Measurements from ENCODE around the gene SND1.
A peak's percentile ranks its signal among the peaks of the same experiment; 100 is the strongest.

Gene SND1

GRCh38 chr7:128030654-128031611, 378.9 kb downstream of the SND1 start, which contains the start of gene LRRC4:
Gene LRRC4 (minus strand): TSS chr7:128031437. CDS start chr7:128030640, 797 bp downstream.
- Histone ChIP-seq H3K4me3 (replicated peaks; ENCODE audit: low read depth, low read length) (peak within 1 kb of the TSS; percentile 36), H3K36me3 (ENCODE audit: control insufficient read depth, insufficient read depth, low read length) (peaks cover 10% of the 10 kb centered on the region), H3K27me3 (replicated peaks; ENCODE audit: control insufficient read depth, insufficient read depth, low read length) (no peaks in the 10 kb centered on the region)
- TF ChIP-seq CTCF (IDR thresholded peaks at IDR 0.05; ENCODE audit: insufficient read depth, low read length, poor library complexity, severe bottlenecking) = no peak
- DNase-seq (ENCODE audit: extremely low read depth, insufficient read length) = peak; percentile 60

GRCh38 chr7:128031901-128032604, 380.1 kb downstream of the SND1 start:
- DNase-seq (ENCODE audit: extremely low read depth, insufficient read length) = peak; percentile 47
- H3K27me3 ChIP-seq (replicated peaks; ENCODE audit: control insufficient read depth, insufficient read depth, low read length) = no peaks in the 10 kb centered on the region
- no peak for TF ChIP-seq CTCF (IDR thresholded peaks at IDR 0.05; ENCODE audit: insufficient read depth, low read length, poor library complexity, severe bottlenecking)
- peaks cover 10% of the 10 kb centered on the region for H3K36me3 ChIP-seq (ENCODE audit: control insufficient read depth, insufficient read depth, low read length)
- peak overlapping the region; percentile 32; the same call in 1 of the 2 replicates for H3K4me3 ChIP-seq (replicated peaks; ENCODE audit: low read depth, low read length)

GRCh38 chr7:128032605-128033235, 380.7 kb downstream of the SND1 start:
- Histone ChIP-seq H3K27me3 (replicated peaks; ENCODE audit: control insufficient read depth, insufficient read depth, low read length) (no peaks in the 10 kb centered on the region), H3K36me3 (ENCODE audit: control insufficient read depth, insufficient read depth, low read length) (peaks cover 10% of the 10 kb centered on the region), H3K4me3 (replicated peaks; ENCODE audit: low read depth, low read length) (no peak overlapping the region)
- no peak for DNase-seq (ENCODE audit: extremely low read depth, insufficient read length)
- TF ChIP-seq CTCF (IDR thresholded peaks at IDR 0.05; ENCODE audit: insufficient read depth, low read length, poor library complexity, severe bottlenecking) = no peak

GRCh38 chr7:128033246-128033645, 381.3 kb downstream of the SND1 start:
- no peak for DNase-seq (ENCODE audit: extremely low read depth, insufficient read length)
- peaks cover 10% of the 10 kb centered on the region for H3K36me3 ChIP-seq (ENCODE audit: control insufficient read depth, insufficient read depth, low read length)
- H3K4me3 ChIP-seq (replicated peaks; ENCODE audit: low read depth, low read length) = no peak overlapping the region
- no peak for TF ChIP-seq CTCF (IDR thresholded peaks at IDR 0.05; ENCODE audit: insufficient read depth, low read length, poor library complexity, severe bottlenecking)
- no peaks in the 10 kb centered on the region for H3K27me3 ChIP-seq (replicated peaks; ENCODE audit: control insufficient read depth, insufficient read depth, low read length)

GRCh38 chr7:128034825-128035224, 382.8 kb downstream of the SND1 start:
- DNase-seq (ENCODE audit: extremely low read depth, insufficient read length) = no peak

More at GRCh38 chr7:128034825-128035224, 382.8 kb downstream of the SND1 start:
- Histone ChIP-seq H3K27me3 (replicated peaks; ENCODE audit: control insufficient read depth, insufficient read depth, low read length) (no peaks in the 10 kb centered on the region), H3K36me3 (ENCODE audit: control insufficient read depth, insufficient read depth, low read length) (peaks cover 3% of the 10 kb centered on the region), H3K4me3 (replicated peaks; ENCODE audit: low read depth, low read length) (no peak overlapping the region)
- TF ChIP-seq CTCF (IDR thresholded peaks at IDR 0.05; ENCODE audit: insufficient read depth, low read length, poor library complexity, severe bottlenecking) = no peak
